GM18519 (cell line): ENCODE measurements around the gene LRP1B.

Experiments
- ATAC-seq: cut with Tn5 transposase; IDR thresholded peaks from one replicate; pipeline ENCODE4 v1.9.1; 2021; ENCODE audit warnings: mild to moderate bottlenecking, moderate library complexity; ENCODE audit not compliant: unreplicated experiment, low FRiP score

Gene LRP1B

DNA sequence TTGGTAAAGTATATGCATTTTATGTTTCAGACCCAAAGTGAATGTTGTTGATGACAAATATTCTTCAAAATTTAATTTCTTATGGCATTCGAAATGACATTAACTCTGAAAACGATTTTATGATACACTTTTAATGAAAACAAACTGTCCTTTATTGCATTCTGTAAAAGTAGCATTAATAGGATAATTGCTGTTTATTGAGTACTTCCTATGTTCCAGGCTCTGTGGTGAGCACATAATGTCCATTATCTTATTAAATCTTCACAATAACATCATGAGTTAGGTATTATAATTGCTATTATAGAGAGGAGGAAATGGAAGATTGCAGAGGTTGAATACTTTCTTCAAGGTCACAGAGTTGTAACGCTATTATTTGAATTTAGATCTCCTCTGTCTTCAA is 638.0 kb downstream of the LRP1B start:
- ATAC-seq = no peak

DNA sequence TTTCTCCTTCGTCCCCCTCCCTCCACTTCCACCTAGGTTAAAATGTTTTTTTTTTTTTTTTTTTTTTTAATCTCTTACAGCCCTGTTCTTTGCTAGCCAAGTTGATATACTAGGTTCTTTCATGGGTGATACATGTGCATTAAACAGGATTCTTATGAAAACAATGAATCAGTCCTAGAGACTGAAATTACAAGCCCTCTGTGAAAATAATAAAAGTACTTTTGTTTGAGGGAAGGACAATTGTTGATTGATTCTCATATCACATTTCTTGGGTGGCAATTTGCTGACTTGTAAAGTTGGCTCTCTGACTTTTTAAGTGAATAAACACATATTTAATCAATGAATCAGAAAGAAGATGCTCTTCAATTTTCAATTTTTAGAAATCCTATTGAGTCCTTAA is 639.9 kb downstream of the LRP1B start:
- ATAC-seq = no peak

DNA sequence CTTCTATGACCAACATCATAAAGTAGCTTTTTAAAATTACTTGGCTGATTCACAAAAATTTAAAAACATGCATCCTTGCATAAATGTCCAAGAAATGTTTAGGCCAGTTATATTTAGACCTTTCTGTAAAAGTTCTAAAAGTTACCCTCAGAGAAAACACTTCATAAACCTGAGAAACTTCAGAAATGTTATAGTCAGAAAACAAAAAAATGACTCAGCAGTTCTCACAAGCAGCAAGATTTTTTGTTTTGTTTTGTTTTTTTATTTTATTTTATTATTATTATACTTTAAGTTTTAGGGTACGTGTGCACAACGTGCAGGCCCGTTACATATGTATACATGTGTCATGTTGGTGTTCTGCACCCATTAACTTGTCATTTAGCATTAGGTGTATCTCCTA is 648.1 kb downstream of the LRP1B start:
- no peak for ATAC-seq

DNA sequence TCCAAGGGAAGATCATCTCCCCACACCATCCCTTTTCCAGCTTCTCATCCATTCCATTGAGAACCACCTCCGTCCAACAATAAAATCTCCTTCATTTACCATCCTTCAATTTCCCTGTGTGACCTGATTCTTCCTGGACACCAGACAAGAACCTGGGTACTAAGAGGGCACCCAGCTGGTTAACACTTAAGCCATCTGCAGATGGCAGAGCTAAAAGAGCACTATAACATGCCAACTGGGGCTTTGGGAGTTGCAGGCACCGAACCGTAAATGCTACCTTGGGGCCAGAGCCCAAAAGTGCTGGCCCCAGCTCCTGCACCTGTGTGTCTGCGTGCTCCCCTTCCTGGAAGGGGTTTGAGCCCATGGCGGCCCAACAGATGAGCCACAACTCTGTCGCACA is 655.0 kb downstream of the LRP1B start:
- no peak for ATAC-seq

DNA sequence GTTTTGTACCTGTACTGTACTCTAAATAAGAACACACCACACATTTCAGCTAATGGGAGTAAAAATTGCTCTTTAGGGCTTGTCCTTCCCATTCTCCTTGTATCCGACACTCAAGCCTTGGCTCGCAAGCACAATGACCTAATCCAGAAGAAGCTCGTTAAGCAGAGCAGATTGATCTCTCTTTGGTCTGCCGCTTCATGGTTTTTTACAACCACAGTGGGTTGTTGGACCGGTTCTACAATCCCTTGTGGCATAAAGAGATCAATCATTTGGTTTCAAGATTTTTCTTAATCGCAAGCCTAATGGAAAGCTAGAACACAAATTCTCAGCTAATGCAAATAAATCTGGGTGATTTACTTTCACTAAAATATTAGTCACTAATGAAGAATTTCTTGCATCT is 662.1 kb downstream of the LRP1B start:
- no peak for ATAC-seq

DNA sequence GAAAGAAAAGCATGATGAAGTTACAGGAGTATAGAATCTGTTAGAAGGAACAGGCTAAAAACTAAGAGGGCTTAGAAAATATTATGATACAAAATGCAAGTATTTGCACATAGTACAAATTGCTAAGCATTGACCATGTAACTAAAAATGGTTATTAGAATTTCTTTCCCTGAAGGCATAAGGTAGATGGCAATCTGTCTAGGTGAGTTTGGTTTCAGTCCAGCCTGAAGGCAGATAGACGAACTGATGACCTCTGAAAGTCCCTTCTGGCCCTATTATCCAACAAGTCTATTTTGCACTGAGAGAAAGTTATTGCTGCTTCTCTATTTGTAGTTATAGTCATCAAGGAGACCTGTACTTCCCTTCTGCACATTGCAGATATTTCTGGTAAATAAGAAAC is 663.5 kb downstream of the LRP1B start:
- no peak for ATAC-seq

DNA sequence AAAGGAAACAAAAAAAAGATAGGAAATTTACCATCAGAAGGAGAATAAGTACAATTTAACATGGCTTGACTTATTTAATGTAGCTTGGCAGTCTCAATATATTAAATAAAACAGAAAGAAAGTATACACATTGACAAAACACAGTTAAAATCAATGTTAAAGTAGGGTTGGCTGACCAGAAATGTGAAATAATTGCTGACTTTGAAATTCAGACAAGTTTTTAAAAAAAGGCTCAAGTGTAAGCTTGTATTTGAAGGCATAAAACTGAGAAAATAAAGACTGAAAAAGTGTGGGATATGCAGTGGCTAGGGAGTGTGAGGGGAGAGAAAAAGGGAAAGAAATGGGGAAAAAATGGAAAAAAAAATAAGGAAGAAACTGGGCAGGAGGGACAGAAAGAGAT is 665.8 kb downstream of the LRP1B start:
- ATAC-seq = no peak

DNA sequence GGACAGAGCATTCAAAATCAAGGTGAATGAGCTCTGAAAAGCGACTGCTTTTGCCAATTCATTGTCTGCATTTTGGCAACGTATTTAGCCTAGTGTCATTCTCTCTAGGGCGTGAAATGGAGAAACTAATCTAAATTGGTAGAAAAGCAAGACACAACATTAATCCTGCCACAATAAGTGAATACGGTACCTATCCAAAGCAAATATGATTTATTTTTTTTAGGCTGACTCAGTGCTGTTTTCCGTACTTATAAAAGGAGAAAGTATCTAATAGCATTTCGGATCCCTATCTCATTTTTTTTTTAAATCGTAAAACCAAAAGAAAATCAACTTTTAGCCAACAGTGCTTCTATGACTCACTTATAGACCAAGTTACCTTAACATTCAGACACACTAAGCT is 672.5 kb downstream of the LRP1B start:
- ATAC-seq = no peak

DNA sequence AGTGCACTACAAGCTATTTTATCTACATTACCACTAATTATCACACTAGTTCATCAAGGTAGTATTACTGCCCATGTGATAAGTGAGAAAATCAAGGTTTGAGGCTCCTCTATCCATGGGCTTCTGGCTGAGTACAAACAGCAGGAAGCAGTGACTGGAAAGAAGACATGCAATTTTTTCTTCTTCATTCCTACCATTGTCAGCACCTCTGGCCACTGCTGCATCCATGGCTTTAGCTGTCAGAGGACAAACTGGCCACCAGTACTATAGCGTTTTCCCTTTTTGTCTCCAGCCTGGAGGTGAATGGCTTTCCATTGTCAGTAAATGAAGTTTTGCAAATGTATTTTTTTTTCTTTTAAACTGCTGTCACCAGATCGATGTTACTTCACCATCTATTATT is 674.9 kb downstream of the LRP1B start:
- no peak for ATAC-seq

DNA sequence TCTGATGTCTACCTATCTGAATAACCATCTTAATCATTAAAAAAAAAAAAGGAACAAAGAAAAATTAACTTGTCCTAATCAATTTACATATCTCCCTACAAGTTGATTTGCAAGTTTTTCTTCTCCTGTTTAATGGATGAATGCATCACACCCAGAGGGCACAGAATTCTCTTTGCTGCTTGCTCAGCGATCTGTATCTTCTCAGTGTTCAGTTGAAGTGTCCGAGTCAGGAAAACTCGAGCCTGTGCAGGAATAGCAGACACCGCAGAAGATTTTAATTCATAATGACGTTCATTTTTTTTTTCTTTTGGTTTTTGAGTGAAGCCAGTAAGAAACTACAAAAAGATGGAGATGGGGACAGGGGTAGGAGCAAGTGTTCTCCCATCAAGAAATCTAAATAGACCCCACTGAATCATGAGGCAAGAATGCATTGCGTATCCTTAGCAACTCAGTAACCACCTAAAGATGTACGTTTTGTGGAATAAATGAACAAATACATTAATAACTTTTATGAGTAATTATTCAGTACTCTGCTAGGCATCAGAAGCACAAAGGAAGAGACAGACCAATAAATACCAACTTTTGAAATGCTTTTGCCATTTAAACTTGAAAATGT is 675.5 kb downstream of the LRP1B start:
- ATAC-seq = no peak

DNA sequence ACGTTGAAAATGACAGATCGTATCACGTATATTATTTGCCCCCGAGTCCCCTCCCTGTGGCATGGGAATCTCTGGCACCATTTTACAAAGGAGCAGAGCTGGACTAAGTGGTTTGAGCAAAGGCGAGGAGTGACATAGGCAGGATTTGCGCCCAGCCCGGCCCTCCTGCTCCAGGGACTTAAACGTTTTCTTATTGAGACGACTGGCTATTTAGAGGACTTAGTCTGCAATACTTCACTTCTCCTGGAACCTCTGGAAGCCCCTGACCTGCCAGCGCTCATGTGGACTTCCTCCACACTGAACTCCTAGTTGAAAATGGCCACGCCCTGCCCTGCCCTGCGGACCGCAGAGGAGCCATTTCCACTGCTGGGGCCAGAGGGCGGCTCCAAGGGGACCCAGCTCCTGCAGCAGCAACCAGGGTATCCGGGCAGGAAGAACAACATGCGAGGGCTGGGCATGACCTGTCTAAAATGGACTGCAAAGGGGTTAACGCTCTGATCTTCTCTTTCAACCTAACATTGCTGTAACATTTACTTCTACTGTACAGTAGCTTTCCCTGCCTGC is 690.7 kb downstream of the LRP1B start:
- ATAC-seq = no peak

DNA sequence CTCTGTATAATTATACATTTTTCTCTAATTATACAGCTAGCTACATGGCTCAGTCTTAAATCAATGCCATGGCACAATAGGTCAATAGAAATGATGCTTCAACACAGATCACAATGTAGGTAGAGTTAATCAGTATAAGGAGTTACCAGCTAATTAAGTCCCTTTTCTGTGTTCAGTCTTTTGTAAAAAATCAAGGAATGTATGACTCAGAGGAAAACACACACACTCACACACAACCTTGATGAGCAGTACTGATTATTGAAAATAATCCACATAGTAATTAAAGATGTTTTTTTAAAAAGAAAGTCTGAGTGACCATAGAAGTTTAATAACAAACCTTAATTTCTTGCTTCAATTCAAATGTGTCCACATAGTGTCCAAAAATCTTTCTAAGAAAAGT is 691.3 kb downstream of the LRP1B start:
- no peak for ATAC-seq

DNA sequence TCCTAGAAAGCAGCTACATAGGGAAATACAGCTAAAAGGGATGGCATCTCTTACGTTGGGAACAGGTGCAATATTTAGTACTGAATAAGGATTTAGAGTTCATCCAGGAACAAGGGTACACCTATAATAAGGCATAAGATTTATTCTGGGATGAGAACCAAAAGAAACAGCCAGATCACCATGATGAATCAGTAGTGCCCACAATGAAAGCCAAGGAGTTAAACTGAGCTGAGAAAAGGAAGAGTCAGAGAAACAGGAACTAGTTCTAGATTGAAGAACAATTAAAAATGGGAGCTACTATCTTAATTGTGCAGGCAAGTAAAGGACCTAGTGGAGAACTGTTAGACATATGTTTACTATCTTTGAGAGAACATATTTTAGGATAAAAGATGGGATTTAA is 692.3 kb downstream of the LRP1B start:
- ATAC-seq = no peak

DNA sequence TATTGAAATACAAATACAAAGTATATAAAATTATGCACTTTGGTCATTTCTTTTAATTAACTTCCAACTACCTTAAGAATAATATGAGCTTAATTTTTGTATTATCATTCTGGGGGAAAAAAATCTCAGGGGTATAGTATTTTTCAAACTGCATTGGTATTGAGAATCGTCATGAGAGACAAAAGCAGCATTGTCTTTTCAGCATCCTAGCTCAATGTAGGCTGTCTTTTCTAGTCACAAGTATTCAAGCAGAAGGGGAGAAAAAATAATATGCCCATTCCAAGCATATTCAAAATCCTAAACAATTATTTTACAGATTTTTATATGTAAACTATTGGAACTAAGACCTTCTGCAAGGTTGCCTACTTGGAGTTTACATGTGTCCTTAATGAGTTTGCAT is 693.3 kb downstream of the LRP1B start:
- no peak for ATAC-seq

DNA sequence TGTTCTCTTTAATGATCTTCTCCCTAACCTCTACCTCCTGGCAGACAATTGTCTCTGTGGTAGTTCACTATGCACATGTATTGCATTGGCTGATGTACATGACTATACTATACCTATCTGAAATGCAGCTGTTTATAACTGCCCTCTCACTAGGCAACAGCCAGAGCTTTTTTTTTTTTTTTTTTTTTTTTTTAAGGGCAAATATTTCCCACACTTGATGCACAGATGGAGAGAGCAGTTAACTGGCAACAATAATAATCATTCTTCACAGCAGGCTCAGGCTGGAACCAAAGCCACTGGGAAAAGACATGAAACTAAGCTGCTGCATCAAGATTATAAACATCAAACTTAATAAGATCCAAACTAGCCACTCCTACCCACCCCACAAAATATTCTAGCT is 707.7 kb downstream of the LRP1B start:
- no peak for ATAC-seq

DNA sequence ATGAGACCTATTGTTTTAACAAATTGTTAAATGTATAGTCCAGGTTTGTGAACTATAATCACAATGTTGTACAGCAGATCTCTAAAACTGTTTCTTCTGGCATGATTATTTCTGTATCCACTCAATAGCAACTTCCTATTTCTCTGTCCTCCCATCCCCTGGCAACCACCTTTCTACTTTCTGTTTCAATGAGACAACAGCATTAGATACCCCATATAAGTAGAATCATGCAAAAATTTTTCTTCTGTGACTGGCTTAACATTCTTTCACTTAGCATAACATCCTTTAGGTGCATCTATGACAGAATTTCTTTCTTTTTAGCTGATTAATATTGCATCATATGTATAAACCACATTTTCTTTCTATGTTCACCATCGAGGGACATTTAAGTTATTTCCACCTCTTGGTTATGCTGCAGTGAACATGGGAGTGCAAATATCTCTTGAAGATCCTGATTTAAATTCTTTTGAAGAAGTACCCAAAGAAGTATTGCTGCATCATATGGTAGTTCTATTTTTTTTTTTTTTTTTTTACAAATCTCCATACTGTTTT is 713.5 kb downstream of the LRP1B start:
- no peak for ATAC-seq

DNA sequence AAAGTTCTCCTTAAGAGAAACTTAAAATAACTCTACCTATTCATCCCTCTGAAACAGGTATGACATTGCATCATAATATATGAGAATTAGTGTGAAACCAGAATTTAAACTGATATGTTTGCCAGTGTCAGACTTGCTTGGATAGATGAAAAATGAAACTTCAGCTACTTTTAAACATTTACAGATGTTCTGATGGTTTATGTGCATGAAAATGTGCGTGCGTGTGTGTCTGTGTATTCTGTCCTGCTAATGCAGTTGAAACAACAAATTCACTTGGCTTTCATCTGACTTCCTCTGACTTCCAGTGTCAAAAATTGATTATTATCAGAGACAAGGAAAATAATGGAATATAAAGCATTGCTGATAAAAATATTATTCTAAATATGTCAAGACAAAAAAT is 719.4 kb downstream of the LRP1B start:
- no peak for ATAC-seq

DNA sequence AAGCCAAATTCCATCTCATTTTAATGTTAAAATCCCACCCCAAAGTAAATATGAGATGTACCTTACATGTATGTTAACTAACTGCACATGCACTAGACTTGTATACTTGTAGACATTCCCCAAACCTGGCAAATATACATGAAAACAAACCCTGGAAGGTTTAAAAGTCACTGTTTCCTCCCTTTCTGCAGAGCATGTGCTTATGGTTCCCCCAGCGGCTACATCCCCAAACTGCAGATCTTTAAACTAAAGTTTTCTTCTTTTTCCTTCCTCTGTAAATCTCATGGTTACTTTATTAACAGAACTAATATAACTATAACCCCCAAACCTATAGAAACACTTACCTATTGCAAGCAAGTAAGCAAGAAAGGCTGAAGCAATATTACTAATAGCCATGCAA is 731.5 kb downstream of the LRP1B start:
- ATAC-seq = no peak

DNA sequence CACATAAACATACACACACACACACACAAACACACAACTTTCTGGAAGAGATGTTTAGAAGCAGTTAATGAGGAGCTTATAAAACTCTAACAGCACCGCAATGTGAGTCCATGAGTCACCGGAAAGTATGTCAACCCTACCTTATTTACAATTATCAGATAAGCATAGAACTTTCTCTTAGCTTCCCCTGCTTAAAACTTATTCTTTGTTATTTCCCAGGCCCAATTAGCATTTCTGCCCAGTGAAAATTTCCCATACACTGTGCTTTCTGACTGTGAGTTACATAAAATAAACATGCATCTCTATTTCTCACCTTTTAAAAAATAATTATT is 737.6 kb downstream of the LRP1B start:
- ATAC-seq = no peak

DNA sequence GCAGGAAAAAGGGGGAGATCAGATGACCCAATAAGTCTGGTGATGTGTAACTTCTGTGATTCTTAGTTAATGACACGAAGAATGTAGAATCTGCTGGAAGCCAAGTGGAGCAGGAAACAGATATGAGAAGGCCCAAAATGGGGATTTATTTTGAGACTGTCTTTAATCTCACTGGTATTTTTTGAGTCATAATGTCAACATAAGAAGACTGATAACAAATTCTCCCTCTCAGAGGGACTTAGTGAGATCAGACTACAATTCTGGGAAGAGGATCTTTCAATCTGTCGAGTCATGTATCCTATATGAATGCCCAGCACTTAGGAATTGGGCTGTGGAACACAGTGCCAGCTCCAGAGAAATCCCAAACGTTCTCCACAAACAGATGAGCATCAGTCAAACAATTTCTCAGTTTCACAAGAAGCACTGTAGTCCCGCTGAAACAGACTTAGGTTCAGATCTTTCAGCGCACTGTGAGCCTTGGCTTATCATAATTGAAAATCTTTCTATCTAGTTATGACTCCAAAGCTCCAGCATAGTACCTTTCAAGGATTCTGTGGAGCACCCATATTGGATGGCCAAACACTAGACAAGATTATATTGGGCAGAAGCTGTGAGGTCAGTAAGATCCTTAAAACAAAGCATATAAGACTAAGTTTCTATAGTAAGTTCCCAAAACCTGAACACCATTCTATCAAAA is 738.2 kb downstream of the LRP1B start:
- no peak for ATAC-seq

DNA sequence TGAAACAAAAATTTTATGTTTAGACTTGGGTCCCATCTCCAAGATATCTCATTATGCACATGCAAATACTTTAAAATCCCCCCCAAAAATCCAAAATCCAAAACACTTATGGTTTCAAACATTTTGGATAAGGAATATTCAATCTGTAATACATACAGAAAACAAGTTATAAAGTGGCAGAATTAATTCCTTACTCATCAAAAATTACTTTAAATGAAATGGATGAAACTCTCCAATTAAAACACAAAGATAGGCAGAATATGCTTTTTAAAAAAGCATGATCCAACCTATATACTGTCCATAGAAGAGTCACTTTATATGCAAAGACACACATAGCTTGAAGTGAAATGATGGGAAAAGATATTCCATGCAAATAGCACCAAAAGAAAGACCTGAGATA is 744.6 kb downstream of the LRP1B start:
- no peak for ATAC-seq

DNA sequence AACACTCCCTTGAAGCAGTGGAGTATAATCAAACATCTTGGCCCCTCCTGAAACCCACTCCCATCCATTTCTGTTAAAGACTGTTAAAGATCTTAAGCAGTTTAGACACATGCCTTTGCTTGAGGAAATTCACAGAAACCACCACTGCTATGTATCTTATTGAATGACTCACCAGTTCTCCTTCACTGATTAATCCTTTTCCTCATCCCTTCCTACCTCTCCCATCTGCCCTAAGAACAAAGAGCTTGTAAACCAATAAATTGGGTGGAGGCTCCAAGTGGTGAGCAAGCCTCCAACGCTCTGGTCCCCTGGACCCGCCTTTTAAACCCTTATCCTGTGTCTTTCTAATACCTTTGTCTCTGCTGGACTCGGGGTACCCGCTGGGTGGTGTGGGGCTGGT is 746.1 kb downstream of the LRP1B start:
- no peak for ATAC-seq
